DMS114 treated with DMSO at 0.1 percent for 48 hours (cell line): ENCODE measurements around the gene FKRP.

Experiments used
- DNase-seq: peaks from one replicate; lab custom pipeline; 2025; ENCODE audit not compliant: unreplicated experiment; lab: John Stamatoyannopoulos, UW

Gene FKRP

GRCh38 chr19:46731007-46731501 is 14.8 kb upstream of the FKRP start:
- no peak for DNase-seq

- no peak for DNase-seq
Observed at GRCh38 chr19:46731584-46731983, 14.3 kb upstream of the FKRP start.

- DNase-seq: no peak
Observed at GRCh38 chr19:46732172-46732938, 13.5 kb upstream of the FKRP start.

- DNase-seq: no peak
Observed at GRCh38 chr19:46732966-46733689, 12.7 kb upstream of the FKRP start.

- no peak for DNase-seq
Observed at GRCh38 chr19:46733690-46734292, 12.1 kb upstream of the FKRP start.

GRCh38 chr19:46736531-46737297 is 9.1 kb upstream of the FKRP start:
- no peak for DNase-seq

- DNase-seq: no peak
Observed at GRCh38 chr19:46737298-46737654, 8.6 kb upstream of the FKRP start.

GRCh38 chr19:46737761-46738171 is 8.1 kb upstream of the FKRP start:
- no peak for DNase-seq

GRCh38 chr19:46739290-46739771 is 6.5 kb upstream of the FKRP start:
- DNase-seq: no peak

- no peak for DNase-seq
Observed at GRCh38 chr19:46741447-46741846, 4.4 kb upstream of the FKRP start.

- no peak for DNase-seq
Observed at GRCh38 chr19:46742926-46743480, 2.9 kb upstream of the FKRP start.

GRCh38 chr19:46744005-46744691 is 1.7 kb upstream of the FKRP start:
- no peak for DNase-seq

GRCh38 chr19:46745030-46745429 is 827 bp upstream of the FKRP start:
- DNase-seq: no peak

GRCh38 chr19:46746281-46747057 is 612 bp downstream of the FKRP start, which contains the start of gene STRN4:
Gene STRN4 (minus strand): TSS chr19:46746450. CDS start chr19:46746430, 20 bp downstream.
- no peak for DNase-seq

- DNase-seq: no peak
Observed at GRCh38 chr19:46748325-46749109, 2.7 kb downstream of the FKRP start.

GRCh38 chr19:46753420-46754155 is 7.7 kb downstream of the FKRP start:
- DNase-seq: no peak

GRCh38 chr19:46755077-46755852 is 9.4 kb downstream of the FKRP start:
- no peak for DNase-seq
